Right lung (tissue), 5 donors: ENCODE measurements around the gene HLA-C. TPM values are rescaled to one million over a fixed set of nuclear protein-coding genes. Genes with fewer than 3 reads are reported as not detected.
"Not testable (repeated sequence)": the region's sequence is repeated elsewhere in the genome, so short reads cannot be mapped to it uniquely, and the experiment has no call there.

Experiments
- DNase-seq, 2 donors: peaks; one replicate each; pipeline ENCODE4 v3.0.0-alpha.2; 2013
- polyA plus RNA-seq, 5 donors: library from polyadenylated mRNA; unstranded; fragments of 120-200 nt; gene quantifications; one replicate each; pipeline versions ENCODE4 v1.2.1 to v1.2.3, GENCODE V29; 2013; ENCODE audit warnings: inconsistent platforms in 1 of 5, low replicate concordance in 1 of 5; ENCODE audit not compliant: insufficient read length in 5 of 5, insufficient read depth in 1 of 5

HLA-C gene
- polyA plus RNA-seq, 5 donors: 111 to 340 (median 134) TPM

DNA sequence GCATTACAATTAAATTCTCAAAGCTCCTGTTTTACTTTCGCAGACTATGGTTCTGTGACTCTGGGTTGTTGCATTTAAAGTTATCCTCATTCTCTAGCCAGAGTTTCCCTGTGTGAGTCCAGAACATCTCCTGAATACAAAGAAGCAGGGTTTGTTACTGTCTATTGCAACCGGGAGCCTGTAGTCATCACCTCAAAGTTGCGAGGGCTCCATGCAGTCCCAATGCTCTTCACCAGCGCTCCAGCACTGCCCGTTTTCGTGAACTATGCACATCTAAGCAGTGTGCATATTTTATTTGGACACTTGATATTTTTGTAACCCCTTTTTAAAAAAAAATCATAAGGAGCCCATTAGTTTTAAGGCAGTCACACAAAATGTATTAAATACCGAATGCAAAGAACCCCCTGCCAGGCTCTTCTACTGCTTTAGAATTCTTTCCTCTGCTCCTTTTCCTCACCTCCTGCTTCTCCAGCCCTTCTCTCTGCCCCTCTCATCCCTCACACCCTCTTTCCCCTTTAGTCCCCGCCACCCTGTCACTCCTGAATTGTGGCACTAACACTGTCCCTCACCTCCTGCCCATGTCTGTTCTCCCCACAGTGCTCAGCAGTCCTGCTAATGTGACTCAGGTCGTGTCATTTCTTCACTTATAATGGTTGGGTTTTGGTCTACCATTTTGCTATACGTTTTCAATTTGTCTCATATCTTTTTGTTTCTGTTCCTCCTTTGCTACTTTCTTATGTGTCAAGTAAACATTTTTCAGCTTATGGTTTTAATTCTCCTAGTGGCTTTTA is 1.1 kb upstream of the HLA-C start:
- no peak for DNase-seq

DNA sequence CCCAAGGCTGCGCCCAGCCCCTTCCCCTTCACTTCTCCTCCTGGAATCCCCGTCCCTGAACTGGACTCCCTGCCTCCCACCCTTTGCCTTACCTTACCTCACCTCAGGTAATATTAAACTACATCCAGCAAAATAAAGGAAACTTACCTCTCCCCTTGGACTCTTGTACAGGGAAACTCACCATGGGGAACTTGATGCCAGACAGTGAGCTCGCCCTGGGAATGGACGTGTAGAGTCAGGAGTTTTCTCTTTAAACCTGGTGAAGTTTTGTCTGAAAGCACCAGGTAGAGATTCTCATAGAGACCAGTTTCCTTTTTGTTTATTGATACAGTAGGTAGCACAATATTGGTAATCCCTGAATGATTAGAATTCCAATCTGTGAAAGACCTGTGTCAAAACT is 544 bp upstream of the HLA-C start:
- DNase-seq: no peak

DNA sequence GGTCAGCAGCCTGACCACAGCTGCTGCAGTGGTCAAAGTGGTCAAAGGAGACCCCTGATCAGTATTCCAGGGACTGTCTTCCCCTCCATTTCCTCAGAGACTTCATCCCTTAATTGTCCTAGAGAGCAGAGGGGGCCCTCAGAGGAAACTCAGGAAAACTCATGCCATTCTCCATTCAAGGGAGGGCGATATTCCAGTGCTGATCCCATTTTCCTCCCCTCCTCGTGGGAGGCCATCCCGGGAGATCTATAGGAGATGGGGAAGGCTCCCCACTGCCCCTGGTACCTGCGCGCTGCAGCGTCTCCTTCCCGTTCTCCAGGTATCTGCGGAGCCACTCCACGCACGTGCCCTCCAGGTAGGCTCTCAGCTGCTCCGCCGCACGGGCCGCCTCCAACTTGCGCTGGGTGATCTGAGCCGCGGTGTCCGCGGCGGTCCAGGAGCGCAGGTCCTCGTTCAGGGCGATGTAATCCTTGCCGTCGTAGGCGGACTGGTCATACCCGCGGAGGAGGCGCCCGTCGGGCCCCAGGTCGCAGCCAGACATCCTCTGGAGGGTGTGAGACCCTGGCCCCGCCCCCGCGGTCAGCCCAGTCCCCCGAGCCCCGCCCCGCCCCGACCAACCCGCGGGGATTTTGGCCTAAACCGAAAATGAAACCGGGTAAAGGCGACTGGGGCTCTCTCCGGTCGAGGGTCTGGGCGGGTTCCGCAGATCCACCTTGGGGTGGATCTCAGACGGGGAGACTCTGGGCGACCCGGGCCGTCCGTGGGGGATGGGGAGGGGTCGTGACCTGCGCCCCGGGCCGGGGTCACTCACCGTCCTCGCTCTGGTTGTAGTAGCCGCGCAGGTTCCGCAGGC is 878 bp downstream of the HLA-C start:
- peak; percentile 32 to 63 for DNase-seq

DNA sequence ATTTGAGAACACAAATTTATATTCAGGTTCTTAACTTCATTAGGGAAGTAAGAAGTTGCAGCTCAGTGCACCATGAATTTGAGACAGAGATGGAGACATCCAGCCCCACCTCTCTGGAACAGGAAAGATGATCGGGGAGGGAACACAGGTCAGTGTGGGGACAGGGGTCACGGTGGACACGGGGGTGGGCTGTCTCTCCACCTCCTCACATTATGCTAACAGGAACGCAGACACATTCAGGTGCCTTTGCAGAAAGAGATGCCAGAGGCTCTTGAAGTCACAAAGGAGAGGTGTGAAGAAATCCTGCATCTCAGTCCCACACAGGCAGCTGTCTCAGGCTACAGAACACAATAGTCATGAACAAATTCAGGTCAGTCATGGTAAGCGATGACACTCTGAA is 3.1 kb downstream of the HLA-C start:
- no peak for DNase-seq

DNA sequence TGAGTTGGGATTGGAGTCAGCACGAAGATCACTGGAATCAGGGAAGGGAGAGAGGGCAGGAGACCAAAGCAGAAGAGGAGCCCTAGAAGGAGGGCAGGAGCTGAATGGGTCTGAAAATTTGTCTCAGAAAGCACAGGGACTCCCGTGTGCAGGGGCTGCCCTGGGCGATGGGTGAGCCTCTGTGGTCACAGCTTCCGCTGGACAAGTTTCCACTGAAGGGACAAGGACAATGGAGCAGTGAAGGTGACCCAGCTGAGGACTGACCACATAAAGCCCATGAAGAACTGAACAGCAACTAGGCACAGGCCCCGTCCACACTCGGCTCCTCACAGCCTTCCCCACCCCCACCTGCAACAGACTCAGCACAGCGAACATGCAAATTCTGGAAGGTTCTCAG is 3.5 kb downstream of the HLA-C start:
- DNase-seq: no peak

DNA sequence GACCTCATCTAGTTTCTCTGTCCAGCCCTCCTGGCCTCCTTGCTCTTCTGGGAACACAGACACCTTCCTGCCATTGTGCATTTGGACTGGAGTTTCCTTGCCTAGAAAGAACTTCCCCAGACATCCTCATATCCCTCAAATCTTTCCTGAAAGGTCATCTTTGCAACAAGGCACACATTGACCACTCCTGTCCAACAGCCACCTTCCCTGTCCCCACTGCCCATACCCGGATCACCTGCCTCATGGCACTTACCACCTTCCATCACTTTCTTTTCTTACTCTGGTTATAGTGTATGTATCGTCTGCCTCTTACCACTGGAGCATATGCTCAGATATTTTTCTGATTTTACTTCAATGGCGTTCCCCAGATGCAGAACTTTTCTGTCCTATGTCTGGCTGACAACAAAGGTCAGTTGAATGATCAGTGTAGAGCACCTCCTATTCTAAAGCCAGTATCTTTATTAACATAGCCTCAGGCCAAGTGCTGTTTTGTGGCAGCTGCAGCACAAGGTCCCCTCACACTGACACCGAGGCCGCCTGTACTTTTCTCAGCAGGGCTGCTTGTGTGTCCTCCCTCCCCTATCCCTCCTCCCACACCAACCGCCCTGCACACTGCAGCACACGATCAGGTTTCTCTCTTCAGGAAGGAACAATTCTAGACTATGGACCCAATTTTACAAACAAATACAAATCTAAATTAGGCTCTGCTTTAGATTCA is 4.1 kb downstream of the HLA-C start:
- DNase-seq: no peak

DNA sequence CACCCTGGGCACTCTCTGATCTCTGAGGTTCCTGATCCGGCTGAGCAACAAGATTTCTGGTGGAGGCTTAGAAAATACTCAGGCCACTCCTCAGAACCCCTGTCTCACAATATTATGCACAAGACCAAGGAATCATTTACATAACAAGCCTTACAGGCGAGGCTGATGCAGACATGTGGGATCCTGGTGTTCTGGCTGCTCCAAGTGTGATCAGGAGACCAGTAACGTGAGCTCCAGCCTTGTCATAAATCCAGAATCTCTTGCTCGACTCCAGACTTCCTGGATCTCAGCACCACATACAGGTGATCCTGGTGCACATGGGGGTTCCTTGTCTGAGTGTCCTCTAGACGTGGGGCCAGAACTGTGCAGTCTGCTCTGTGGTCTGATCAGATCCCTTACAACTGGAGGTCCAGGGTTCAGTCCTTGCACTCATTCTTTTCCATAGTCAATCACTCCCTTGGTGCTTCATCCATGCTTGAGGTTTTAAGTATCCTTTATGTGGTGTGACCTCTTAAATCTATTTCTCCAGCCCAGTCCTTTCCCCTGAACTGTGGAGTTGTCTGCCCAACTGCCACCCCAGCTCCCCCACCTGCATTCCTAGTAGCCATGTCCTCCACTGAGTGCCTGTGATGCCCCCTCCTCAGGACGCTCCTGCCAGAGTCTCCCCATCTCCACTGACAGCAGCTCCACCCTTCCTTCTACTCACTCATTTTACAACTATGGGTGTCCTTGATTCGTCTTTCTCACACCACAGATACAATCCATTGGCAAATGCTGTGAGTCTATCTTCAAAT is 5.1 kb downstream of the HLA-C start:
- DNase-seq: no peak

DNA sequence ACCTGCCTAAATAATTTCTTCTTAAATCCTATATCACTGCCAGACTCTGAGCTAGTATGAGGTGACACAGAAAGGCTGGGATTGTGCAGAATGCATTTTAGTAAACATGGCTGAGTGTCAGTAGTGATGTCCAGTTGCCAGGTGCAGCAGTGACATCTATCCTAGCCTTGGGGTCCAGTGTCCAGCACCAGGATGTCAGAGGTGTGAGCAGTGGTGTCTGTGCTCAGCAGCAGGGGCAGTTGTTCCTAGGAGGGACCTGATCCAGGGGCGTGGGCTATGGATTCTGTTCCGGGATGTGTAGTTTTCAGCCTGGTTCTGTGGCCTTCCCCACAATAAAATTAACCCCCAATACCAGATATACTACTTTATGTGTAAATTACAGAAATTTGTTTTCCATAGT is 6.0 kb downstream of the HLA-C start:
- no peak for DNase-seq

DNA sequence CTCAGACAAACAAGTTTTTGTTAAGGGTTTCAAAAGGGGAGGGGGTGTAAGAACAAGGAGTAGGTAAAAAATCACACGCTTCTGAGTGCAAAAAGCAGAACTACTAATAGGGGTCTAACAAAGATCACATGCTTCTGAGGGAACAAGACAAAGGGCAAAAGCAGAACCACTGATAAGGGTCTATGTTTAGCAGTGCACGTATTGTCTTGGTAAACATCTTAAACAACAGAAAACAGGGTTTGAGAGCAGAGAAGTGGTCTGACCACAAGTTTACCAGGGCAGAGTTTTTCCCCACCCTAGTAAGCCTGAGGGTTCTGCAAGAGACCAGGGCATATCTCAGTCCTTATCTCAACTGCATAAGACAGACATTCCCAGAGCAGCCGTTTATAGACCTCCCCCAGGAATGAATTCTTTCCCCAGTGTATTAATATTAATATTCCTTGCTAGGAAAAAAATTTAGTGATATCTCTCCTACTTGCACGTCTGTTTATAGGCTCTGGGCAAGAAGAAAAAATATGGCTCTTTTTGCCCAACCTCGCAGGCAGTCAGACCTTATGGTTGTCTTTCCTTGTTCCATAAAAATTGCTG is 8.5 kb downstream of the HLA-C start:
- not testable (repeated sequence) for DNase-seq

DNA sequence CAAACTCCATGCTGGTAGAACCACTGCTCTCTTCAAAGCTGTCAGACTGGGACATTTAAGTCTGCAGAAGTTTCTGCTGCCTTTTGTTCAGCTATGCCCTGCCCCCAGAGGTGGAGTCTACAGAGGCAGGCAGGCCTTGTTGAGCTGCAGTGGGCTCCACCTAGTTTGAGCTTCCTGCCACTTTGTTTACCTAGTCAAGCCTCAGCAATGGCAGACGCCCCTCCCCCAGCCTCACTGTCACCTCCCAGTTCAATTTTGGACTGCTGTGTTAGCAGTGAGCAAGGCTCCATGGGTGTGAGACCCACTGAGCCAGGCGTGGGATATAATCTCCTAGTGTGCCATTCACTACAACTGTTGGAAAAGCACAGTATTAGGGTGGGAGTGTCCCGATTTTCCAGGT is 11.9 kb downstream of the HLA-C start:
- DNase-seq: not testable (repeated sequence)

DNA sequence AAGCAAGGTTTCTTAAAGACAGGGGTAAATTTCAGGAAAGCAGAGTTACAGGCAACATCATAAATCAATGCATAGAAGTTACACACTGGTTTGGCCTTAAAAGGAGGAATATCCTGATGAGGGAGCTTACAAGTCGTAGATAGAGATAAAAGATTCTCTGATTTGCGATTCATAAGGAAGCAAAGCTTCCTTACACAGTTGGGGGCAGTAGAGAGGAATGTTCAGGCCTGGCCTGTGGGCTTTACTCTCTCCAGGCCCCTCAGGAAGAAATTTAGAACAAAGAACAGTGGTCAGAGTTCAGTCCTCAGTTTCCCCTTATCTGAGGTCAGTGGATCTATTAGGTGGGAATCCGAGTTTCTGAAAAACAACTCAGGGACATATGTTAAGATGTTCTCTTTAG is 19.3 kb downstream of the HLA-C start:
- DNase-seq: no peak

DNA sequence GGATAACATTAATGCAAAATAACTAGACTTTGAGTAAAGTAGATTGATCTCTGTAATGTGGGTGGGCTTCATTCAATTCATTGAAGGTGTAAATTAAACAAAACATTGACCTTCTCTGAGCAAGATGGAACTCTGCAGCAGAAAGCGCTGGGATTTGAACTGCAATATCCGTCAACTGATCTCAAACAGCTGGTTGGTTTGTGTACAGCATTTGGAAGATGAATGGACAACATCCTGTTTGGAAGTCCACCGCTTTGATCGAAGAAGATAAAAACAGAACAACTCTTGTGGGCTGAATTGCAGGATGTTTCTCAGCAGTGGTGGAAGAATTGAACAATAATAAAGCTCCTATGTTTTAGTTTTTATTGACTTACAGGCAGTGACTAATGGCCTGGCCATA is 20.6 kb downstream of the HLA-C start:
- no peak for DNase-seq

DNA sequence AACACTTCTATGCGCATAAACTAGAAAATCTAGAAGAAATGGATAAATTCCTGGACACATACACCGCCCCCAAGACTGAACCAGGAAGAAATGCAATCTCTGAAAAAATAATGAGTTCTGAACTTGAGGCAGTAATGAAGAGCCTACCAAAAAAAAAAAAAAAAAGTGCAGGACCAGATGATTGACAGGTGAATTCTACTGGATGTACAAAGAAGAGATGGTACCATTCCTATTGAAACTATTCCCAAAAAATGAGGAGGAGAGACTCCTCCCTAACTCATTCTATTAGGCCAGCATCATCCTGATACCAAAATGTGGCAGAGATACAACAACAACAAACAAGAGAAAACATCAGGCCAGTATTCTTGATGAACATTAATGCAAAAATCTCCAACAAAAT is 22.7 kb downstream of the HLA-C start:
- no peak for DNase-seq

DNA sequence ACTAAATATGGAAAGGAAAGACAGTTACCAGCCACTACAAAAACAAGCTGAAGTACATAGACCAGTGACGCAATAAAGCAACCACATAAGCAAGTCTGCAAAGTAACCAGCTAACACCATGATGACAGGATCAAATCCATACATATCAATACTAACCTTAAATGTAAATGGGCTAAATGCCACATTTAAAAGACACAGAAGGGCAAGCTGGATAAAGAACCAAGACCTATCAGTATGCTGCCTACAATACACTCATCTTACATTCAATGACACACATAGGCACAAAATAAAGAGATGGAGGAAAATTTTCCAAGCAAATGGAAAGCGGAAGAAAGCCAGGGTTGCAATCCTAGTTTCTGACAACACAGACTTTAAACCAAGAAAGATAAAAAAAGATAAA is 24.1 kb downstream of the HLA-C start:
- DNase-seq: no peak

DNA sequence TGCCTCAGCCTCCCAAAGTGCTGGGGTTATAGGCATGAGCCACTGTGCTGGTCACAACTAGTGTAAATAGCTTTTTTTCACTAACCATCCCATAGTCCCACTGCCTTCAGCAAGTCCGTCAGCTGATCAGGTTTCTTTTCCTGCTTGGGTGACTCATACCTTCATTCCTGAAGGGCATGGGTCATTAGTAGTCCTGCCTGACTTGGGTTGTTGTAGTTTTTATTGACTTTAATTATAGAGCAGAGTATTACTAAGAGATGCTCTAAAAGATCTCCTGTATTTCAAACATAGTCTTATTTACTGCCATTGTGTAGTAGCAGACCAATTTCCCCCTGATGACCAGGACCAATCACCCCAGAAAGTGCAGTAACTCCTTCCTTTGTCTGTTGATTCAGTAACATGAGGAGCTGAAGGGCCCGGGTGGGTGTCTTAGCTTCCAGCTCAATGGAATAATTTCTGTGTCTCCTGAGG is 25.8 kb downstream of the HLA-C start:
- DNase-seq: no peak

DNA sequence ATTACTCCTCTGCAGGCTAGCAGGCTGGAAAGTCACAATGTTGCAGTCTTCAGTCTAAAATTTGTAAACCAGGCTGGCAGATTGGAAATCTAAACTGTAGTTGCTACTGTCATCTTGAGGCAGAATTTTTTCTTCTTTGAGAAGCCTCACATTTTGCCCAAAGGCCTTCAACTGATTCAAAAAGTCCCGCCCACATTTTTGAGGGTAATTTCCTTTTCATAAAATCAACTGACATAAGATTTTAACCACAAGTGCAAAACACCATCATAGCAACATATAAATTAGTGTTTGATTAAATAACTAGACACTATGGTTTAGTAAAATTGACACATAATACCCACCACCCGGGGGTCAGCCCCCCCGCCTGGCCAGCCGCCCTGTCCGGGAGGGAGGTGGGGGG is 28.4 kb downstream of the HLA-C start:
- DNase-seq: no peak

DNA sequence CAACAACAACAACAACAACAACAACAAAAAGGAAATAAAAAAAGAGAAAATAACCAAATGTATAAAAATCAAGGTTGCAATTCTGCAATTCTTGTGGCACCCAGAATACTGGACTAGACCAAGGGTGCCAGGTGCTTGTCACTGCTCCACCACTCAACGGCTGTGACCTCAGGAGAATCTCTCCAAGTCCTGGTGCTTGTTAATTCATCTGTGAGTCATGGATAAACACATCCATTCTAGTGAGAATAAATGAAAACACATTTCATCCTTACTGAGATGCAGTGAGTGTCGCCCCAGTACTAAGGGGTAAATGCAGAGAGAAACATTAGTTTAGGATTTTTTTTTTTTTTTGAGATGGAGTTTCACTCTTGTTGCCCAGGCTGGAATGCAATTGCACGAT is 32.0 kb downstream of the HLA-C start:
- no peak for DNase-seq

DNA sequence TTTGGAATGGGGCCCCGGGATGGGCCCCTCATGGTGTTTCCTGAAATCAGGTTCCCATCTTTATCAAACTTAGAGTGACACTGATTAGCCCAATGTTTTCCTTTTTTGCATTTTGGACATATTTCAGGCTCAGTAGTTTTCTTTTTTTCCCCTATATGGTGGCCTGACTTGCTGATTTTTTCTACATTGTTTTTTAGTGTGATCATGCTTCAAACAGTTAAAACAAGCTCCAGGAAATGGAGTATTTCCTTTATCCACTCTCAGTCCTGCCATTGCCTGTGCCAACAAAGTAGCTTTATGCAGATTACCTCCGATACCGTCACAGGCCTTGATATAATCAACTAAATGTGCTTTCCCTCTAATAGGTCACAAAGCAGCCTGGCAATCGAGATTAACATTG is 37.8 kb downstream of the HLA-C start:
- DNase-seq: not testable (repeated sequence)

DNA sequence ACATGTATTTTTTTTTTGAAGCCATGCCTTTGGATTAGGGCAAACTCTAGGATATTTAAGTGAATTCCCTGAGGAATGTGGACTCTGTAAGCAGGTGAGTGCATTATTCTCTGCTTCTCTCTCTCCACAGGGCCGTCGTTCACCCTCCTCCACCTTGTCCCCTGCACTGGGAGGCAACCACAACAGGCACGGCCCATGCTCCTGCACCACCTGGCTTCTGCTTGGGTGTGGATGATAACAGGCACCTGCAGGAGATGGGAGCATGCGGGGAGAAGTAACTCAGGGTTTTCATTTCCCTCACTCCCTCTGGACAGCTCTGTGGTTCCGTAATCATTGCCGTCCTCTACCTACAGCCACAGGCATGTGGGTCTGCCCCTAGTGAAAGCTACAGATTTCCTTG is 43.4 kb downstream of the HLA-C start:
- no peak for DNase-seq

DNA sequence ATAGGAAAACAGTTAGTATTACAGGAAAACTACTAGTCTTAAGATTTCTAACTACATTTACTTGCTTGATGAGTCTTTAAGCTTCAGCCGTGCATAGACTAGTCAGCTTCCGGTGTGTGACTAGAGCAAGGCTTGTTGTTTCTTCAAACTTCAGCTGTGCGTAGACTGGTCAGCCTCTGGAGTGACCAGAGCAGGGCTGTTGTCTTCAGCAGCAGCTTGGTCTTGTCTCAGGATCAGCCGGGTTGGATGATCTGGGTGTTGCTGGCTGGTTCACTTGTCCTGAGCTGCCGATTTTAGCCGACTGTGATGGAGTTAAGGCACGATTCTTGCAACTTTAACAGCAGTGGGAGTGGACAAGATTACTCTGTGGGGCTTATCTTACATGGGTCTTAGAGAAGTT is 44.7 kb downstream of the HLA-C start:
- no peak for DNase-seq

DNA sequence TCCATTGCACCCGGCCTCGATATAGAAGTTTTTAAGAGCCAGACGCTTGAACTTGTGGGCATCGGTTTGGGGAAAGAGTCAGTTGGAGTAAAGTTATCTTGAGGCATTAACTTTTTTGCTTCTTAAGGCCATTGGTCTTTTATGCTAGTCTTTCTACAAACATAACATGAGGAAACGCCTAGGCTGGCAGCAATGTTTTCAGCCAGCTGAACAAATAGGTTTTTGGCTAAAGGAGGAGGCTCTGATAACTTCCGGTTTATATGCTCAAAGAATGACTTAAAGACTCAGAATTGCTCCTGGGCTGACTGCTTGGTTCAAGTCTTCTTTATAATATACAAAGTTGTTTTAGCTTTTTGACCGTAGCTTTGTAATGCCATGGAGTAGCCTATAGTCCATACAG is 46.2 kb downstream of the HLA-C start:
- DNase-seq: no peak
